OCI-LY1 (cell line): ENCODE results near the gene MYH16.
"Not testable (repeated sequence)": the region's sequence is repeated elsewhere in the genome, so short reads cannot be mapped to it uniquely, and the experiment has no call there.

Experiments used
- CTCF ChIP-seq: fragments of 200-600 bp; sonication (generic), shearing (Covaris generic); IDR thresholded peaks from 2 replicates; pipeline ENCODE4 v1.5.1; 2017; ENCODE audit warnings: mild to moderate bottlenecking, antibody characterized with exemption, low read length, moderate library complexity, mixed read lengths
- EZH2 ChIP-seq: fragments of 200-600 bp; sonication (generic), shearing (Covaris generic); IDR thresholded peaks from 2 replicates; pipeline ENCODE4 v1.8.0; 2017; ENCODE audit warnings: borderline replicate concordance, mixed run types, mild to moderate bottlenecking, antibody characterized with exemption, low read length, moderate library complexity, mixed read lengths

- TF ChIP-seq CTCF, EZH2: not testable (repeated sequence)
Observed at GRCh38 chr7:99274908-99275307, 2.3 kb downstream of the MYH16 start.
